WTC11 (cell line): ENCODE measurements around the gene GUCY1A2.

ENCODE experiments used
- ATF3 ChIP-seq: sonication (generic); formaldehyde crosslinking; conservative IDR thresholded peaks from 2 replicates; pipeline ENCODE4 v1.8.1; 2022; ENCODE audit warnings: mild to moderate bottlenecking, missing genetic modification reagents
- JUN ChIP-seq: sonication (generic); formaldehyde crosslinking; IDR thresholded peaks from 2 replicates; pipeline ENCODE4 v1.8.0; 2023; ENCODE audit warnings: mild to moderate bottlenecking, missing genetic modification reagents
- TEAD1 ChIP-seq: sonication (generic); formaldehyde crosslinking; IDR thresholded peaks from 2 replicates; pipeline ENCODE4 v1.8.0; 2022; ENCODE audit warnings: mild to moderate bottlenecking, missing genetic modification reagents

- no peak for TF ChIP-seq ATF3
- TF ChIP-seq JUN (CRISPR knock-in tag), result no peak
- TF ChIP-seq TEAD1, result no peak
These were observed 58.9 kb downstream of the GUCY1A2 start for GRCh38 chr11:106959386-106959785.
